ENCODE data around the gene IQCK.

Gene IQCK

DNA sequence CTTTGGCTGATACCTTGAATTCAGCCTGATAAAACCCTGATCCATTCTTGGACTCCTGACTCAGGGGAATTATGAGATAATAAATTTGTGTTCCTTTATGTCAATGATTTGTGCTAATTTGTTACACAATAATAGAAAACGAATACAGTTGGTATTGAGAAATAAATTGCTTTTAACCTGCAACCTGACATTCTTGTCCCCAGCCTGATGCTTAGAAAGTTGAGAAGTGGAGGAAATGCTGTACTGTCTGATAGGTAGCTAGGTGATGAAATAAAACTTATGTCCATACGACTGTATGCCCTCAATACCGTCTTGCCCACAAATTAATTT, 10.5 kb downstream of the IQCK start:
- Histone ChIP-seq H3K27me3 (ENCODE audit: control insufficient read depth in 1 of 2, insufficient read depth in 1 of 2, low read length in 2 of 2) (no peaks in the 10 kb centered on the region), H3K4me3 (ENCODE audit: insufficient read depth in 1 of 2, low read depth in 1 of 2, low read length in 2 of 2) (no peak overlapping the region), H2BK5ac (ENCODE audit: low read depth, low read length, poor library complexity, severe bottlenecking) (no peak overlapping the region), H4K91ac (ENCODE audit: low read length) (no peak overlapping the region), H2BK15ac (ENCODE audit: low read depth, poor library complexity, severe bottlenecking) (no peak overlapping the region), H3K27ac (ENCODE audit: low read length, poor library complexity, severe bottlenecking) (no peak overlapping the region), H2AK5ac (ENCODE audit: low read length, severe bottlenecking) (no peak overlapping the region), H3K14ac (ENCODE audit: low read length in 2 of 2) (no peak overlapping the region), H3K18ac (ENCODE audit: low read depth in 1 of 2, low read length in 2 of 2) (no peak overlapping the region), H2BK120ac (ENCODE audit: low read depth, low read length) (no peak overlapping the region), H3K4me1 (ENCODE audit: control insufficient read depth, insufficient read depth, low read depth, low read length) (no peaks in the 10 kb centered on the region), H3K79me1 (replicated peaks; ENCODE audit: low read length, poor library complexity, severe bottlenecking) (peaks cover 5% of the 10 kb centered on the region), H2BK12ac (ENCODE audit: low read length in 2 of 2) (no peak overlapping the region), H3K36me3 (ENCODE audit: control insufficient read depth in 1 of 2, insufficient read depth in 2 of 2, low read depth in 1 of 2, low read length in 2 of 2) (peaks cover 16 to 26% of the 10 kb centered on the region in 2 experiments), H3K9ac (ENCODE audit: low read length) (no peak overlapping the region), H3K4ac (ENCODE audit: low read depth in 1 of 2, low read length in 2 of 2) (no peak overlapping the region), H3K23ac (ENCODE audit: low read length in 2 of 2) (no peak overlapping the region), H2AFZ (ENCODE audit: low read depth, low read length) (no peak overlapping the region), H4K8ac (ENCODE audit: low read length) (no peak overlapping the region), H3K9me3 (ENCODE audit: control insufficient read depth, low read length) (no peaks in the 10 kb centered on the region), H3K4me2 (ENCODE audit: low read length, poor library complexity, severe bottlenecking) (no peak overlapping the region)
- WGBS, result 100% methylated on average over 1 of the region's 3 CpGs
- no peak for DNase-seq

DNA sequence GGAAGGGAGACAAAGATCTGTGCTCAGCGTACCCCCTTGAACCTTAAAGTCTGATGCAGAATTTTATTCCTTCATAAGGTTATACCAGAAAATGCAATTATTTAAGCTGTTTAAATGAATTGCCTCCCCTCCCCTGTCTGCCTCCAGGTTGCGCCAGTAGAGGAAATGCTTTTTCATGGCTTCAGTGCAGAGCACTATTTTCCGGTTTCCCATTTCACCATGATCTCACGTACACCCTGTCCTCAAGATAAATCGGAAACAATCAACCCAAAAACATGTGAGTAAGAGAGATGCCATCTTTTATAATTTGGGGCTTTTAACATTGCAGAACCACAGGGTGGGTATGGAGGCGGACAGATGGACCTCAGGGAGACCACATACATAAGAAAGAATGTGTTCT, 15.5 kb downstream of the IQCK start:
- no peaks in the 10 kb centered on the region for H3K27me3 ChIP-seq (ENCODE audit: control insufficient read depth in 1 of 2, insufficient read depth in 1 of 2, low read length in 2 of 2)
- DNase-seq, result no peak
- H2BK120ac ChIP-seq (ENCODE audit: low read depth, low read length), result no peak overlapping the region
- no peak overlapping the region for H2AK5ac ChIP-seq (ENCODE audit: low read length, severe bottlenecking)
- no peak overlapping the region for H2BK5ac ChIP-seq (ENCODE audit: low read depth, low read length, poor library complexity, severe bottlenecking)
- H3K23ac ChIP-seq (ENCODE audit: low read length in 2 of 2), result no peak overlapping the region
- no peak overlapping the region for H3K4me3 ChIP-seq (ENCODE audit: insufficient read depth in 1 of 2, low read depth in 1 of 2, low read length in 2 of 2)
- H2BK12ac ChIP-seq (ENCODE audit: low read length in 2 of 2), result no peak overlapping the region
- no peak overlapping the region for H3K4ac ChIP-seq (ENCODE audit: low read depth in 1 of 2, low read length in 2 of 2)
- WGBS, result 100% methylated on average over 3 of the region's 6 CpGs
- no peak overlapping the region for H3K4me2 ChIP-seq (ENCODE audit: low read length, poor library complexity, severe bottlenecking)
- no peak overlapping the region for H3K14ac ChIP-seq (ENCODE audit: low read length in 2 of 2)
- H2AFZ ChIP-seq (ENCODE audit: low read depth, low read length), result no peak overlapping the region
- H3K36me3 ChIP-seq (ENCODE audit: control insufficient read depth in 1 of 2, insufficient read depth in 2 of 2, low read depth in 1 of 2, low read length in 2 of 2), result peaks cover 25 to 63% of the 10 kb centered on the region in 2 experiments
- no peaks in the 10 kb centered on the region for H3K4me1 ChIP-seq (ENCODE audit: control insufficient read depth, insufficient read depth, low read depth, low read length)
- no peak overlapping the region for H3K18ac ChIP-seq (ENCODE audit: low read depth in 1 of 2, low read length in 2 of 2)
- no peak overlapping the region for H3K9ac ChIP-seq (ENCODE audit: low read length)
- no peaks in the 10 kb centered on the region for H3K9me3 ChIP-seq (ENCODE audit: control insufficient read depth, low read length)
- H3K27ac ChIP-seq (ENCODE audit: low read length, poor library complexity, severe bottlenecking), result no peak overlapping the region
- H3K79me1 ChIP-seq (replicated peaks; ENCODE audit: low read length, poor library complexity, severe bottlenecking), result peaks cover 2% of the 10 kb centered on the region
- H4K91ac ChIP-seq (ENCODE audit: low read length), result no peak overlapping the region
- no peak overlapping the region for H2BK15ac ChIP-seq (ENCODE audit: low read depth, poor library complexity, severe bottlenecking)
- H4K8ac ChIP-seq (ENCODE audit: low read length), result no peak overlapping the region

DNA sequence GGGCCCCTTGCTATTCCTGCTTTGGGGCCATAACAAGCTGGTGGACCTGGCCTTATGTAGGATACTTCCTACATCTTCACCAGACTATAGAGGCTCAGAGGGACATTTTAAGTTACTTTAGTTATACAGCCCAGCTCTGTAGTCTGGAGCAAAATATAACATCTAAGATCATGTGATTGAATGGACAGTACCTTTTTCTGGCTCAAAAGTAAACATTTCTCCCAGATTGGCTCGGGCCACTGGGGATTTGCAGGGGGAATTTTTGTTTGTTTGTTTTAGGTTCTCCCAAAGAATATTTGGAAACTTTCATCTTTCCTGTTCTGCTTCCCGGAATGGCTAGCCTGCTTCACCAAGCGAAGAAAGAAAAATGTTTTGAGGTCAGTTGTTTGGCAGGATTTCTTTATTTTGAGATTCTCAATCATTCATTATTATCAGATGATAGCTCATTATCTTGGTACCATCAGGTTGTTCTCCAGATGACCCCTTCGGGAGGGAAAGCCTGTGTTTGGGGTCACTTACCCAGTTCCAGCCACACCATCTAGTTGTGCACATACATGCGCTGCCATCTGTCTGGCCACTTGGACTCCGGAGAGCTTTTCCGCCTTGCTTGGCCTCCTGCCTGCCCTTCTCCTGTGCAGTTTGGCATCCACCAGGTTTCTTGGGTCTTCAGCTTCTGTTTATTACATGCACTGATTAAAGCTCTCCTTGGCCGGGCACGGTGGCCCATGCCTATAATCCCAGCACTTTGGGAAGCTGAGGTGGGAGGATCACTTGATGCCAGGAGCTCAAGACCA, 17.2 kb downstream of the IQCK start:
- no peak overlapping the region for H3K4me2 ChIP-seq (ENCODE audit: low read length, poor library complexity, severe bottlenecking)
- DNase-seq, result no peak
- no peaks in the 10 kb centered on the region for H3K27me3 ChIP-seq (ENCODE audit: control insufficient read depth in 1 of 2, insufficient read depth in 1 of 2, low read length in 2 of 2)
- H3K18ac ChIP-seq (ENCODE audit: low read depth in 1 of 2, low read length in 2 of 2), result no peak overlapping the region
- H3K36me3 ChIP-seq (ENCODE audit: control insufficient read depth in 1 of 2, insufficient read depth in 2 of 2, low read depth in 1 of 2, low read length in 2 of 2), result peaks cover 25 to 76% of the 10 kb centered on the region in 2 experiments
- H3K4me3 ChIP-seq (ENCODE audit: insufficient read depth in 1 of 2, low read depth in 1 of 2, low read length in 2 of 2), result no peak overlapping the region
- no peak overlapping the region for H2BK120ac ChIP-seq (ENCODE audit: low read depth, low read length)
- no peak overlapping the region for H2BK15ac ChIP-seq (ENCODE audit: low read depth, poor library complexity, severe bottlenecking)
- H3K4me1 ChIP-seq (ENCODE audit: control insufficient read depth, insufficient read depth, low read depth, low read length), result no peaks in the 10 kb centered on the region
- H3K9ac ChIP-seq (ENCODE audit: low read length), result no peak overlapping the region
- H2AFZ ChIP-seq (ENCODE audit: low read depth, low read length), result no peak overlapping the region
- no peaks in the 10 kb centered on the region for H3K9me3 ChIP-seq (ENCODE audit: control insufficient read depth, low read length)
- no peak overlapping the region for H2BK12ac ChIP-seq (ENCODE audit: low read length in 2 of 2)
- H3K27ac ChIP-seq (ENCODE audit: low read length, poor library complexity, severe bottlenecking), result no peak overlapping the region
- peak overlapping the region; percentile 27 for H4K8ac ChIP-seq (ENCODE audit: low read length)
- H3K23ac ChIP-seq (ENCODE audit: low read length in 2 of 2), result no peak overlapping the region
- peak overlapping the region in 1 of 2 experiments; percentile 24 for H3K4ac ChIP-seq (ENCODE audit: low read depth in 1 of 2, low read length in 2 of 2)
- no peak overlapping the region for H3K14ac ChIP-seq (ENCODE audit: low read length in 2 of 2)
- no peak overlapping the region for H4K91ac ChIP-seq (ENCODE audit: low read length)
- no peak overlapping the region for H2AK5ac ChIP-seq (ENCODE audit: low read length, severe bottlenecking)
- no peak overlapping the region for H2BK5ac ChIP-seq (ENCODE audit: low read depth, low read length, poor library complexity, severe bottlenecking)
- 93% methylated on average over 7 of the region's 9 CpGs for WGBS
- peaks cover 2% of the 10 kb centered on the region for H3K79me1 ChIP-seq (replicated peaks; ENCODE audit: low read length, poor library complexity, severe bottlenecking)

DNA sequence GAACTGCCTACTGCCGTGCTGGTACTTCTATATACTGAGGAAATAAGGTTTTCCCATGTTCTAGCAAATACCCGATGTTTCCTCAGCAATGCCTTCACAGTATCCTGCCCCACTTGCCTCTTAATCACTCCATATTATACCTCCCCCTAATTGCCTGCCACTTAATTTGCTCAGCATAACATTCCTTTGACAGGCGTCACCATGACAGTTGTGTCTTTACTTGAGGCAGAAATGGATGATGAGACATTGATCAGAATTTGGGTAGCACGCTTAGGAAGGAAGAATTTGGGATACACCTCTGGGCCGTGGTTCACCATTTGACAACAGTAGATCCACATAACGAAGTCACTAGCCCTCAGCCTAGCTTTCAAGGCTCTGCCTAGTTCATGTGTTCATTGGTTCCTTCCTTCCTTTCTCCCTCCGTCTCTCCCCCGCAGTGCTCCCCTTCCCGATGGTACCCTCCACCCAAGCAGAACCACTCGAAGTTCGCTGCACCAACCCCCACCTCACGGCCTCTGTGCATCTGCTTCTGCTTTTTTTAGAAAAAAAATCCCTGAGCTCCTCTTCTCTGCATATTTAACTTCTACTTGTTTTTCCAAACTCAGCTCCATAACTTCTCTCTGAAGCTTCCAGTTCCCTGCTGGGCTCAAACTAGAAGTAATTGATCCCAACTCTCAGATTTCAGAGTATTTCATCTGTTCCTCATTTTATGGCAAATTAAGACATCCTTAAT, 19.4 kb downstream of the IQCK start:
- DNase-seq, result no peak
- Histone ChIP-seq H3K23ac (ENCODE audit: low read length in 2 of 2) (no peak overlapping the region), H3K79me1 (replicated peaks; ENCODE audit: low read length, poor library complexity, severe bottlenecking) (no peaks in the 10 kb centered on the region), H2AFZ (ENCODE audit: low read depth, low read length) (no peak overlapping the region), H2AK5ac (ENCODE audit: low read length, severe bottlenecking) (no peak overlapping the region), H3K18ac (ENCODE audit: low read depth in 1 of 2, low read length in 2 of 2) (no peak overlapping the region), H2BK12ac (ENCODE audit: low read length in 2 of 2) (no peak overlapping the region), H3K9ac (ENCODE audit: low read length) (no peak overlapping the region), H3K4me2 (ENCODE audit: low read length, poor library complexity, severe bottlenecking) (no peak overlapping the region), H3K27me3 (ENCODE audit: control insufficient read depth in 1 of 2, insufficient read depth in 1 of 2, low read length in 2 of 2) (no peaks in the 10 kb centered on the region), H4K91ac (ENCODE audit: low read length) (no peak overlapping the region), H4K8ac (ENCODE audit: low read length) (no peak overlapping the region), H2BK15ac (ENCODE audit: low read depth, poor library complexity, severe bottlenecking) (no peak overlapping the region), H3K27ac (ENCODE audit: low read length, poor library complexity, severe bottlenecking) (no peak overlapping the region), H3K36me3 (ENCODE audit: control insufficient read depth in 1 of 2, insufficient read depth in 2 of 2, low read depth in 1 of 2, low read length in 2 of 2) (peaks cover 17 to 66% of the 10 kb centered on the region in 2 experiments), H3K4me1 (ENCODE audit: control insufficient read depth, insufficient read depth, low read depth, low read length) (no peaks in the 10 kb centered on the region), H3K9me3 (ENCODE audit: control insufficient read depth, low read length) (no peaks in the 10 kb centered on the region), H3K4me3 (ENCODE audit: insufficient read depth in 1 of 2, low read depth in 1 of 2, low read length in 2 of 2) (no peak overlapping the region), H2BK5ac (ENCODE audit: low read depth, low read length, poor library complexity, severe bottlenecking) (no peak overlapping the region), H2BK120ac (ENCODE audit: low read depth, low read length) (no peak overlapping the region), H3K14ac (ENCODE audit: low read length in 2 of 2) (no peak overlapping the region), H3K4ac (ENCODE audit: low read depth in 1 of 2, low read length in 2 of 2) (no peak overlapping the region)
- WGBS, result 93% methylated on average over 12 of the region's 12 CpGs

All from mesenchymal stem cell (in vitro differentiated cells and primary cell).